ENCODE results near the gene MYO18A.

DNA sequence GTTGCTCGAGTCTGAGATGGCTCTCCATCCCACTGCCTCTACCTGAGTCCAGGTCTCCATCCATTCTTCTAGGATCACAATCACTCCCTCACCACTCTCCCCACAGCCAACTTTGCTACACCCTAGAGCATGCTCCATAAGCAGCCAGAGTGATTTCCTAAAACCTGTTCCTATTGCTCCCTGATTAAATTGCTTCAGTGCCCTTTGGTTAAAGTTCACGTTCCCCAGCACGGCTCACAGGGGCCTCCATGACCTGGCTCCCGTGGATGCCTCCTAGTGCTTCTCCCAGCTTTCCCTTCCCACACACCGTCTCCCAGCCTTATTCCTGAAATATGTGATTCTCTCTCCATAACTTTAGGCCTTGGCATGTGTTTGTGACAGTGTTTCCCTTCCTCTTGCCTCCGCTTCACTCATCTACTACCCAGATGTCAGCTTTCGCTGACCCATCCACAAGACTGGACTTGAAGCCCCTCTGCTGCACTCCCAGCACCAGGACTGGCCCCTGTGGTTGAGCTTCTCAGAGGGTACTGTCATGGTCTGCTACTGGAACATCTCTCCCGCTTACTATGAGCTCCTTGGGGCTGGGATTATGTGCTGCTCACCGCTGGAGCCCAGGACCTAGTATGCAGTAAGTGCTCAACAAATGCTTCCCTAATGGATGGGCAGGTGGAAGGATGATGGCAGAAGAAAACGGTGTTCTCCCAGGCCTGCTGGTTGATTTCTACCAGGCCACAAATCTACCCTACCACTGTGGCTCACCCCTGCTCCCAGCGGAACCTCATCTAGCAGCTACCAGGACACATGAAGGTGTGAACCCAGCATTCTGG, 17.9 kb downstream of the MYO18A start:
- TF ChIP-seq, protein P1, sequence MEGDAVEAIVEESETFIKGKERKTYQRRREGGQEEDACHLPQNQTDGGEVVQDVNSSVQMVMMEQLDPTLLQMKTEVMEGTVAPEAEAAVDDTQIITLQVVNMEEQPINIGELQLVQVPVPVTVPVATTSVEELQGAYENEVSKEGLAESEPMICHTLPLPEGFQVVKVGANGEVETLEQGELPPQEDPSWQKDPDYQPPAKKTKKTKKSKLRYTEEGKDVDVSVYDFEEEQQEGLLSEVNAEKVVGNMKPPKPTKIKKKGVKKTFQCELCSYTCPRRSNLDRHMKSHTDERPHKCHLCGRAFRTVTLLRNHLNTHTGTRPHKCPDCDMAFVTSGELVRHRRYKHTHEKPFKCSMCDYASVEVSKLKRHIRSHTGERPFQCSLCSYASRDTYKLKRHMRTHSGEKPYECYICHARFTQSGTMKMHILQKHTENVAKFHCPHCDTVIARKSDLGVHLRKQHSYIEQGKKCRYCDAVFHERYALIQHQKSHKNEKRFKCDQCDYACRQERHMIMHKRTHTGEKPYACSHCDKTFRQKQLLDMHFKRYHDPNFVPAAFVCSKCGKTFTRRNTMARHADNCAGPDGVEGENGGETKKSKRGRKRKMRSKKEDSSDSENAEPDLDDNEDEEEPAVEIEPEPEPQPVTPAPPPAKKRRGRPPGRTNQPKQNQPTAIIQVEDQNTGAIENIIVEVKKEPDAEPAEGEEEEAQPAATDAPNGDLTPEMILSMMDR (IDR thresholded peaks at IDR 0.05): no peak
- TF ChIP-seq POLR2A (IDR thresholded peaks at IDR 0.05): no peak
